ENCODE measurements around the gene TBC1D19.
"Not testable (repeated sequence)": the region's sequence is repeated elsewhere in the genome, so short reads cannot be mapped to it uniquely, and the experiment has no call there.

TBC1D19 gene

GRCh38 chr4:26690506-26690905, 106.6 kb downstream of the TBC1D19 start:
- no peak for DNase-seq

- DNase-seq, result no peak
Observed at GRCh38 chr4:26692014-26692726, 108.3 kb downstream of the TBC1D19 start.

- DNase-seq, result not testable (repeated sequence)
Observed at GRCh38 chr4:26694131-26694530, 110.2 kb downstream of the TBC1D19 start.

- no peak for DNase-seq
Observed at GRCh38 chr4:26700110-26700509, 116.2 kb downstream of the TBC1D19 start.

- DNase-seq, result no peak
Observed at GRCh38 chr4:26701095-26701494, 117.2 kb downstream of the TBC1D19 start.

GRCh38 chr4:26701786-26702227, 117.9 kb downstream of the TBC1D19 start:
- no peak for DNase-seq

- DNase-seq, result no peak
Observed at GRCh38 chr4:26707342-26707741, 123.5 kb downstream of the TBC1D19 start.

GRCh38 chr4:26709246-26709645, 125.4 kb downstream of the TBC1D19 start:
- no peak for DNase-seq

- no peak for DNase-seq
Observed at GRCh38 chr4:26713563-26714151, 129.8 kb downstream of the TBC1D19 start.

GRCh38 chr4:26715636-26716242, 131.9 kb downstream of the TBC1D19 start:
- DNase-seq, result no peak

GRCh38 chr4:26717332-26717731, 133.4 kb downstream of the TBC1D19 start:
- DNase-seq, result no peak

GRCh38 chr4:26719954-26720552, 136.2 kb downstream of the TBC1D19 start:
- peak; percentile 7 for DNase-seq

- no peak for DNase-seq
Observed at GRCh38 chr4:26721685-26722084, 137.8 kb downstream of the TBC1D19 start.

- DNase-seq, result no peak
Observed at GRCh38 chr4:26723216-26723615, 139.3 kb downstream of the TBC1D19 start.

- DNase-seq, result no peak
Observed at GRCh38 chr4:26724534-26724933, 140.7 kb downstream of the TBC1D19 start.

- no peak for DNase-seq
Observed at GRCh38 chr4:26726655-26727387, 142.9 kb downstream of the TBC1D19 start.

GRCh38 chr4:26727844-26728243, 144.0 kb downstream of the TBC1D19 start:
- no peak for DNase-seq

- no peak for DNase-seq
Observed at GRCh38 chr4:26729027-26729426, 145.1 kb downstream of the TBC1D19 start.

- DNase-seq, result no peak
Observed at GRCh38 chr4:26729547-26729946, 145.7 kb downstream of the TBC1D19 start.

- DNase-seq, result no peak
Observed at GRCh38 chr4:26731351-26732035, 147.6 kb downstream of the TBC1D19 start.

GRCh38 chr4:26732356-26732755, 148.5 kb downstream of the TBC1D19 start:
- no peak for DNase-seq

- DNase-seq, result no peak
Observed at GRCh38 chr4:26736621-26737020, 152.7 kb downstream of the TBC1D19 start.

GRCh38 chr4:26737385-26737784, 153.5 kb downstream of the TBC1D19 start:
- no peak for DNase-seq
